ENCODE data around the gene CAPN13. TPM values are rescaled to one million over a fixed set of nuclear protein-coding genes. Genes with fewer than 3 reads are reported as not detected.

The CAPN13 gene
- total and polyA plus RNA-seq, 4 donors, result 0.13 to 0.42 TPM; not detected in 2

- DNase-seq (ENCODE audit: low spot score), result no peak
- no peak overlapping the region for H3K9ac ChIP-seq (ENCODE audit: low read depth in 1 of 2, low read length in 2 of 2)
- TF ChIP-seq FOXA2 (IDR thresholded peaks at IDR 0.05) (no peak), YY1 (IDR thresholded peaks at IDR 0.05) (no peak), TAF1 (conservative IDR thresholded peaks at IDR 0.05) (no peak), MAX (IDR thresholded peaks at IDR 0.05) (no peak), EGR1 (IDR thresholded peaks at IDR 0.05; ENCODE audit: low read depth in 2 of 2) (no peak), CTCF (IDR thresholded peaks at IDR 0.05; ENCODE audit: low read depth, low read length, missing input control) (no peak), JUND (IDR thresholded peaks at IDR 0.05) (no peak), FOXA1 (IDR thresholded peaks at IDR 0.05) (no peak), ZBTB33 (IDR thresholded peaks at IDR 0.05) (no peak)
- no peaks in the 10 kb centered on the region for H3K9me3 ChIP-seq (ENCODE audit: control insufficient read depth in 4 of 4, low read length in 3 of 4)
- H3K4me3 ChIP-seq (ENCODE audit: low read depth in 1 of 3, low read length in 3 of 3), result no peak overlapping the region
- 92% methylated on average over 4 of the region's 4 CpGs for WGBS
- no peaks in the 10 kb centered on the region for H3K36me3 ChIP-seq (ENCODE audit: control insufficient read depth in 4 of 4, insufficient read depth in 3 of 4, low read depth in 1 of 4, low read length in 3 of 4)
- H3K27ac ChIP-seq (ENCODE audit: low read depth in 1 of 2, low read length in 2 of 2), result no peak overlapping the region
- H3K27me3 ChIP-seq (ENCODE audit: control insufficient read depth in 4 of 4, insufficient read depth in 4 of 4, low read length in 3 of 4), result no peaks in the 10 kb centered on the region
- H3K4me1 ChIP-seq (ENCODE audit: control insufficient read depth in 4 of 4, insufficient read depth in 4 of 4, low read length in 3 of 4), result peaks cover 0 to 7% (median 1%) of the 10 kb centered on the region in 4 donors
Observed at GRCh38 chr2:30808695-30809094, 1.4 kb upstream of the CAPN13 start.

GRCh38 chr2:30803281-30803680 lies 4.0 kb downstream of the CAPN13 start:
- H3K27me3 ChIP-seq (ENCODE audit: control insufficient read depth in 4 of 4, insufficient read depth in 4 of 4, low read length in 3 of 4), result no peaks in the 10 kb centered on the region
- H3K36me3 ChIP-seq (ENCODE audit: control insufficient read depth in 4 of 4, insufficient read depth in 3 of 4, low read depth in 1 of 4, low read length in 3 of 4), result no peaks in the 10 kb centered on the region
- no peak overlapping the region for H3K4me3 ChIP-seq (ENCODE audit: low read depth in 1 of 3, low read length in 3 of 3)
- TF ChIP-seq REST (IDR thresholded peaks at IDR 0.05), result no peak
- TF ChIP-seq HNF4G (IDR thresholded peaks at IDR 0.05), result no peak
- TF ChIP-seq SP1 (IDR thresholded peaks at IDR 0.05), result no peak
- no peak for TF ChIP-seq FOXA2 (IDR thresholded peaks at IDR 0.05)
- no peak for TF ChIP-seq ATF3 (IDR thresholded peaks at IDR 0.05)
- no peak for TF ChIP-seq RXRA (IDR thresholded peaks at IDR 0.05)
- TF ChIP-seq NR2F2 (IDR thresholded peaks at IDR 0.05), result no peak
- TF ChIP-seq RAD21 (IDR thresholded peaks at IDR 0.05), result no peak
- no peak for TF ChIP-seq FOXA1 (IDR thresholded peaks at IDR 0.05)
- TF ChIP-seq JUND (IDR thresholded peaks at IDR 0.05), result no peak
- TF ChIP-seq EGR1 (IDR thresholded peaks at IDR 0.05; ENCODE audit: low read depth in 2 of 2), result no peak
- TF ChIP-seq ZBTB33 (IDR thresholded peaks at IDR 0.05), result no peak
- TF ChIP-seq HNF4A (conservative IDR thresholded peaks at IDR 0.05), result no peak
- TF ChIP-seq TAF1 (conservative IDR thresholded peaks at IDR 0.05), result no peak
- TF ChIP-seq YY1 (IDR thresholded peaks at IDR 0.05), result no peak
- TF ChIP-seq GABPA (IDR thresholded peaks at IDR 0.05 in 1 of 2, conservative IDR thresholded peaks at IDR 0.05 in 1 of 2), result no peak
- no peak for TF ChIP-seq CTCF (IDR thresholded peaks at IDR 0.05; ENCODE audit: low read depth, low read length, missing input control)
- no peak for TF ChIP-seq MAX (IDR thresholded peaks at IDR 0.05)
- WGBS, result 83% methylated on average over 6 of the region's 6 CpGs
- no peak overlapping the region for H3K9ac ChIP-seq (ENCODE audit: low read depth in 1 of 2, low read length in 2 of 2)
- peaks cover 0 to 8% (median 3%) of the 10 kb centered on the region in 4 donors for H3K4me1 ChIP-seq (ENCODE audit: control insufficient read depth in 4 of 4, insufficient read depth in 4 of 4, low read length in 3 of 4)
- no peak overlapping the region for H3K27ac ChIP-seq (ENCODE audit: low read depth in 1 of 2, low read length in 2 of 2)
- DNase-seq (ENCODE audit: low spot score), result no peak
- no peaks in the 10 kb centered on the region for H3K9me3 ChIP-seq (ENCODE audit: control insufficient read depth in 4 of 4, low read length in 3 of 4)
